ENCODE results near the gene SDK2. TPM values are rescaled to one million over a fixed set of nuclear protein-coding genes. Genes with fewer than 3 reads are reported as not detected.

SDK2 gene
- total and polyA plus RNA-seq, 3 experiments from 2014 or later: 0.35 to 0.54 (median 0.44) TPM

- no peaks in the 10 kb centered on the region for H3K27me3 ChIP-seq (ENCODE audit: insufficient read depth, low read length, poor library complexity, severe bottlenecking)
- no peaks in the 10 kb centered on the region for H3K9me3 ChIP-seq (ENCODE audit: low read length)
- Mint-ChIP-seq H3K27me3 (peaks cover 0 to 1% of the 10 kb centered on the region in 2 donors), H3K4me3 (peak overlapping the region; percentile 37 to 92 (median 80)), H3K27ac (peak overlapping the region; percentile 49 to 92 (median 84)), H3K4me1 (peaks cover 60 to 84% (median 74%) of the 10 kb centered on the region in 3 donors), H3K36me3 (no peaks in the 10 kb centered on the region), H3K9me3 (no peaks in the 10 kb centered on the region)
- ChIA-PET CTCF (interaction anchor here (1.1 to 1.4 kb wide), 5 partner anchors 11 to 117 kb away, joined by 3 to 4 read pairs (median 4); partner anchors contain the start of gene SDK2), POLR2A (no interaction called here)
- peaks cover 67% of the 10 kb centered on the region for H3K4me1 ChIP-seq (ENCODE audit: insufficient read depth, low read length)
- DNase-seq: no peak
- no peaks in the 10 kb centered on the region for H3K36me3 ChIP-seq (ENCODE audit: insufficient read depth, low read length)
- peak overlapping the region; percentile 54 for H3K4me3 ChIP-seq (ENCODE audit: low read length)
- H3K27ac ChIP-seq (ENCODE audit: low read depth, low read length): no peak overlapping the region
Measured at GRCh38 chr17:73592079-73592415, 52.2 kb downstream of the SDK2 start.

DNA sequence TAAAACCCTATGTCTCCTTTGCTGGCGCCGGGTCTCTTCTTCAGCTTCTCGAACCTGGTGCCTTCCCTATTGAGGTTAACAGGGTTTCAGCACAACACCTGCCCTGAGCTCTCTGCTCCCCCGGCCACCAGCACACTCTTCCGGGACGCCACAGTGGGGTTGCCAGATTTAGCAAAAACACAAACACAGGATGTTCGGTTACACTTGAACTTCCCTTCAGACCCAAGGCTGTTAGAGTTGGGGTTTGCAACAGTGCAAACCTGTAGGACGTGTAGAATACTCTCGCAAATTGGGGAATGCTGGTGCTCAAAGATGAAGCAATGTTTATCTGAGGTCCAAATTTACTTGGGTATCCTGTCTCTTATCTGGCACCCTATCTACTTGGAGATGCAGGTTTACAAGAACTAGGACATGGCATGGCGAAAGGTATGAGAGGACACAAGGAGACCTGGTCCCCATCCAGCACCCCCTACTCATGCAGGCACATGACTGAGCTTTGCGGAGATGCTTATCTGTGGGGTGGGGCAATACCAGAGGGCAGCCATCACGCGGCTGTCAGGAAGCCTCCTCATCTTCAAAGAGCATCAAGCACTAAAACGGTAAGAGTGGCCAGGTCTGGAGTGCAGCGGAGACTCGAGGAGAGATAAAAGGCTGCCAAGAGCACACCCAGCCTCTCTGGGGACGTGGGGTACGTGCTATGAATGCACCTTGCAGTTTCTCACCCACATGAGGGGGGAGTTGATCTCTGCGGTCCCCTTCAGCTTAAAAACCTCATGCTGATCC lies 52.8 kb downstream of the SDK2 start:
- peak in 4 of 5 donors; percentile 16 to 76 (median 68) for DNase-seq
- Histone ChIP-seq H3K9me3 (ENCODE audit: low read length) (no peaks in the 10 kb centered on the region), H3K4me3 (ENCODE audit: low read length) (peak overlapping the region; percentile 54), H3K27ac (ENCODE audit: low read depth, low read length) (no peak overlapping the region), H3K4me1 (ENCODE audit: insufficient read depth, low read length) (peaks cover 67% of the 10 kb centered on the region), H3K36me3 (ENCODE audit: insufficient read depth, low read length) (no peaks in the 10 kb centered on the region), H3K27me3 (ENCODE audit: insufficient read depth, low read length, poor library complexity, severe bottlenecking) (no peaks in the 10 kb centered on the region)
- H3K27me3 Mint-ChIP-seq: no peaks in the 10 kb centered on the region
- H3K4me3 Mint-ChIP-seq: peak overlapping the region; percentile 37 to 92 (median 80)
- H3K4me1 Mint-ChIP-seq: peaks cover 60 to 79% (median 70%) of the 10 kb centered on the region in 3 donors
- H3K9me3 Mint-ChIP-seq: no peaks in the 10 kb centered on the region
- ChIA-PET CTCF (interaction anchor here (0.7 to 1.4 kb wide), 6 partner anchors 12 to 118 kb away, joined by 3 to 4 read pairs (median 4); no protein-coding TSS in a partner anchor), POLR2A (interaction anchor here (0.8 to 1.1 kb wide), 3 partner anchors 25 to 131 kb away, joined by 3 to 4 read pairs (median 3); no protein-coding TSS in a partner anchor)
- no peaks in the 10 kb centered on the region for H3K36me3 Mint-ChIP-seq
- peak overlapping the region; percentile 49 to 92 (median 84) for H3K27ac Mint-ChIP-seq

GRCh38 chr17:73589363-73589980 lies 54.8 kb downstream of the SDK2 start:
- H3K4me3 ChIP-seq (ENCODE audit: low read length): no peak overlapping the region
- ChIA-PET CTCF (interaction anchor here (1.5 kb wide), 1 partner anchor 120 kb away, joined by 4 read pairs; no protein-coding TSS in a partner anchor), POLR2A (interaction anchor here (0.5 kb wide), 1 partner anchor 773 kb away, joined by 3 read pairs; no protein-coding TSS in a partner anchor)
- Mint-ChIP-seq H3K4me1 (peaks cover 58 to 71% (median 64%) of the 10 kb centered on the region in 3 donors), H3K9me3 (no peaks in the 10 kb centered on the region), H3K4me3 (peak overlapping the region in 1 of 7 donors; percentile 16), H3K27ac (peak overlapping the region in 1 of 8 donors; percentile 51), H3K27me3 (peaks cover 0 to 2% of the 10 kb centered on the region in 2 donors), H3K36me3 (no peaks in the 10 kb centered on the region)
- H3K9me3 ChIP-seq (ENCODE audit: low read length): no peaks in the 10 kb centered on the region
- H3K36me3 ChIP-seq (ENCODE audit: insufficient read depth, low read length): no peaks in the 10 kb centered on the region
- H3K27me3 ChIP-seq (ENCODE audit: insufficient read depth, low read length, poor library complexity, severe bottlenecking): no peaks in the 10 kb centered on the region
- no peak overlapping the region for H3K27ac ChIP-seq (ENCODE audit: low read depth, low read length)
- peaks cover 52% of the 10 kb centered on the region for H3K4me1 ChIP-seq (ENCODE audit: insufficient read depth, low read length)
- DNase-seq: no peak

DNA sequence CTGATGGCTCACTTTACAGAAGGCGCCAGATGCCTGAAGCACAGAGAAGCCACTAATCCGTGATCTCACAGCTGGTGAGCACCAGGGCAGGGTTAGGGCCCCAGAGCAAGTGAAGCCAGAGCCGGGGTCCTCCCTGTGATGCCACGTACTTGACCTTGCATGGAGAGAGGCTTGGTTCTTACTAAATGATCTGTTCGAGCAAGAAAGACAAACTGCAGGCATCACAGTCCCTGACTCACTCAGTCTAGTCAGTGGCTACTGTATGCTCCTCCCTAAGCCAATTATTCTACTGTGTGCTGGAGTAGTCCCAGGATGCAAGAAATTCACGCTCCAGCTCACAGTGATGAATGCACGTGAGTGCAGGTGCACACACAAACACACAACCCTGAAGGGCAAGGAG lies 55.4 kb downstream of the SDK2 start:
- Histone ChIP-seq H3K4me1 (ENCODE audit: insufficient read depth, low read length) (peaks cover 46% of the 10 kb centered on the region), H3K4me3 (ENCODE audit: low read length) (no peak overlapping the region), H3K27me3 (ENCODE audit: insufficient read depth, low read length, poor library complexity, severe bottlenecking) (no peaks in the 10 kb centered on the region), H3K36me3 (ENCODE audit: insufficient read depth, low read length) (no peaks in the 10 kb centered on the region), H3K27ac (ENCODE audit: low read depth, low read length) (no peak overlapping the region), H3K9me3 (ENCODE audit: low read length) (no peaks in the 10 kb centered on the region)
- POLR2A ChIA-PET: interaction anchor here (0.5 kb wide), 1 partner anchor 772 kb away, joined by 3 read pairs; no protein-coding TSS in a partner anchor
- Mint-ChIP-seq H3K27ac (peak overlapping the region in 2 of 8 donors; percentile 51 to 73), H3K36me3 (no peaks in the 10 kb centered on the region), H3K4me3 (peak overlapping the region in 1 of 7 donors; percentile 43), H3K4me1 (peaks cover 54 to 65% (median 58%) of the 10 kb centered on the region in 3 donors), H3K9me3 (no peaks in the 10 kb centered on the region), H3K27me3 (peaks cover 0 to 2% of the 10 kb centered on the region in 2 donors)
- CTCF ChIA-PET: interaction anchor here (1.0 to 1.5 kb wide), 2 partner anchors 18 to 121 kb away, joined by 3 to 4 read pairs; no protein-coding TSS in a partner anchor
- DNase-seq: no peak

DNA sequence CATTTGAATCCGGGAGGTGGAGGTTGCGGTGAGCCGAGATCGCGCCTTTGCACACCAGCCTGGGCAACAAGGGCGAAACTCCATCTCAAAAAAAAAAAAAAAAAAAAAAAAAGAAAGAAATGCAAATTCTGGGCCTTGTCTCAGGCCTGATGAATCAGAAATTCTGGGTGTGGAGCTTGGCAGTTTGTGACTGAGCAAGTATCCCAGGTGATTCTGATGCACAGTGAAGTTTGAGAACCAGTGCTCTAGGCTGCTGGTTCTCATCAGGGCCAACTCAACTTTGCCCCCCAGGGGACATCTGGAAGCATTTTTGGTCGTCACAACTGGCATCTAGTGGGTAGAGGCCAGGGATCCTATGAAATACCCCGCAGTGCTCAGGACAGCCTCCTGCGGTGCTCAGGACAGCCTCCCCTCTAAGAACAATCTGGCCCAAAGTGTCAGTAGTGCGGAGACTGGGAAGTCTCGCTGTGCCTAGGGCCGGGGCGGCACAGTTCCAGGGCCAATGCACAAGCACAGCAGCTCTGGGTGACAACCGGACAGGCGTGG lies 55.9 kb downstream of the SDK2 start:
- Mint-ChIP-seq H3K4me3 (peak overlapping the region in 1 of 7 donors; percentile 13), H3K36me3 (no peaks in the 10 kb centered on the region), H3K9me3 (no peaks in the 10 kb centered on the region), H3K27ac (no peak overlapping the region), H3K4me1 (peaks cover 53 to 60% (median 54%) of the 10 kb centered on the region in 3 donors), H3K27me3 (peaks cover 0 to 2% of the 10 kb centered on the region in 2 donors)
- H3K36me3 ChIP-seq (ENCODE audit: insufficient read depth, low read length): no peaks in the 10 kb centered on the region
- ChIA-PET CTCF (interaction anchor here (1.0 to 1.5 kb wide), 2 partner anchors 17 to 121 kb away, joined by 3 to 4 read pairs; no protein-coding TSS in a partner anchor), POLR2A (no interaction called here)
- H3K9me3 ChIP-seq (ENCODE audit: low read length): no peaks in the 10 kb centered on the region
- no peak for DNase-seq
- no peaks in the 10 kb centered on the region for H3K27me3 ChIP-seq (ENCODE audit: insufficient read depth, low read length, poor library complexity, severe bottlenecking)
- H3K27ac ChIP-seq (ENCODE audit: low read depth, low read length): no peak overlapping the region
- no peak overlapping the region for H3K4me3 ChIP-seq (ENCODE audit: low read length)
- H3K4me1 ChIP-seq (ENCODE audit: insufficient read depth, low read length): peaks cover 41% of the 10 kb centered on the region

- peak overlapping the region in 1 of 8 donors; percentile 37 for H3K27ac Mint-ChIP-seq
- H3K36me3 Mint-ChIP-seq: no peaks in the 10 kb centered on the region
- ChIA-PET CTCF (interaction anchor here (0.9 to 1.1 kb wide), 2 partner anchors 92 to 123 kb away, joined by 3 read pairs; no protein-coding TSS in a partner anchor), POLR2A (no interaction called here)
- Histone ChIP-seq H3K27ac (ENCODE audit: low read depth, low read length) (no peak overlapping the region), H3K27me3 (ENCODE audit: insufficient read depth, low read length, poor library complexity, severe bottlenecking) (no peaks in the 10 kb centered on the region), H3K36me3 (ENCODE audit: insufficient read depth, low read length) (no peaks in the 10 kb centered on the region), H3K4me3 (ENCODE audit: low read length) (no peak overlapping the region), H3K9me3 (ENCODE audit: low read length) (no peaks in the 10 kb centered on the region), H3K4me1 (ENCODE audit: insufficient read depth, low read length) (peaks cover 28% of the 10 kb centered on the region)
- H3K4me3 Mint-ChIP-seq: no peak overlapping the region
- peaks cover 0 to 2% of the 10 kb centered on the region in 2 donors for H3K27me3 Mint-ChIP-seq
- peaks cover 41 to 47% (median 41%) of the 10 kb centered on the region in 3 donors for H3K4me1 Mint-ChIP-seq
- no peak for DNase-seq
- no peaks in the 10 kb centered on the region for H3K9me3 Mint-ChIP-seq
Measured at GRCh38 chr17:73586921-73587602, 57.2 kb downstream of the SDK2 start.

- Histone ChIP-seq H3K4me1 (ENCODE audit: insufficient read depth, low read length) (peaks cover 21% of the 10 kb centered on the region), H3K27ac (ENCODE audit: low read depth, low read length) (no peak overlapping the region), H3K9me3 (ENCODE audit: low read length) (no peaks in the 10 kb centered on the region), H3K36me3 (ENCODE audit: insufficient read depth, low read length) (no peaks in the 10 kb centered on the region), H3K4me3 (ENCODE audit: low read length) (no peak overlapping the region), H3K27me3 (ENCODE audit: insufficient read depth, low read length, poor library complexity, severe bottlenecking) (no peaks in the 10 kb centered on the region)
- Mint-ChIP-seq H3K9me3 (peaks cover 0 to 2% (median 0%) of the 10 kb centered on the region in 5 donors), H3K36me3 (no peaks in the 10 kb centered on the region), H3K27me3 (peaks cover 0 to 2% of the 10 kb centered on the region in 2 donors), H3K27ac (peak overlapping the region in 1 of 8 donors; percentile 37), H3K4me1 (peaks cover 33 to 40% (median 34%) of the 10 kb centered on the region in 3 donors), H3K4me3 (no peak overlapping the region)
- CTCF ChIA-PET: interaction anchor here (0.9 to 1.1 kb wide), 3 partner anchors 12 to 123 kb away, joined by 3 to 5 read pairs (median 3); no protein-coding TSS in a partner anchor
- no peak for DNase-seq
- POLR2A ChIA-PET: no interaction called here
Measured at GRCh38 chr17:73586275-73586832, 57.9 kb downstream of the SDK2 start.

Data from CD8-positive, alpha-beta memory T cell (primary cell).